AG04449 (cell line): Measurements from ENCODE around the gene RECQL5.

Experiments used
- CTCF ChIA-PET: fragments of 350-600 bp; formaldehyde crosslinking; extraction: SDS; loops from one replicate; lab custom pipeline; 2021; ENCODE audit warnings: antibody characterized with exemption; lab: Yijun Ruan, JAX
- POLR2A ChIA-PET: fragments of 400-600, 350-600 bp; formaldehyde crosslinking; extraction: SDS; loops from one replicate; lab custom pipeline; 2020; ENCODE audit warnings: antibody characterized with exemption, inconsistent platforms; lab: Yijun Ruan, JAX
- DNase-seq: peaks from one replicate; pipeline ENCODE4 v3.0.0-alpha.2; 2010; ENCODE audit warnings: low read depth, low spot score
- H3K4me3 ChIP-seq: 2 replicates; pipeline ENCODE4 v1.5.1; 2011; ENCODE audit warnings: low read depth, mild to moderate bottlenecking, control low read depth, low read length
- TF ChIP-seq, protein P1 (sequence below): IDR thresholded peaks from one replicate; pipeline ENCODE4 v1.5.1; 2011; ENCODE audit warnings: mild to moderate bottlenecking, moderate library complexity, low read length, control low read depth, inconsistent platforms; ENCODE audit not compliant: insufficient read depth; ENCODE audit errors: missing control alignments

RECQL5 gene

GRCh38 chr17:75652341-75652740, 14.6 kb downstream of the RECQL5 start:
- DNase-seq = no peak
- H3K4me3 ChIP-seq = no peak overlapping the region
- POLR2A ChIA-PET = interaction anchor here (1.7 kb wide), 1 partner anchor 19 kb away, joined by 7 read pairs; the partner anchor contains the start of gene SMIM5
- CTCF ChIA-PET = interaction anchor here (1.0 to 24.4 kb wide), 12 partner anchors 8 to 226 kb away, joined by 3 to 746 read pairs (median 7); partner anchors contain the start of genes RECQL5, SAP30BP and SMIM5
- TF ChIP-seq, protein P1, sequence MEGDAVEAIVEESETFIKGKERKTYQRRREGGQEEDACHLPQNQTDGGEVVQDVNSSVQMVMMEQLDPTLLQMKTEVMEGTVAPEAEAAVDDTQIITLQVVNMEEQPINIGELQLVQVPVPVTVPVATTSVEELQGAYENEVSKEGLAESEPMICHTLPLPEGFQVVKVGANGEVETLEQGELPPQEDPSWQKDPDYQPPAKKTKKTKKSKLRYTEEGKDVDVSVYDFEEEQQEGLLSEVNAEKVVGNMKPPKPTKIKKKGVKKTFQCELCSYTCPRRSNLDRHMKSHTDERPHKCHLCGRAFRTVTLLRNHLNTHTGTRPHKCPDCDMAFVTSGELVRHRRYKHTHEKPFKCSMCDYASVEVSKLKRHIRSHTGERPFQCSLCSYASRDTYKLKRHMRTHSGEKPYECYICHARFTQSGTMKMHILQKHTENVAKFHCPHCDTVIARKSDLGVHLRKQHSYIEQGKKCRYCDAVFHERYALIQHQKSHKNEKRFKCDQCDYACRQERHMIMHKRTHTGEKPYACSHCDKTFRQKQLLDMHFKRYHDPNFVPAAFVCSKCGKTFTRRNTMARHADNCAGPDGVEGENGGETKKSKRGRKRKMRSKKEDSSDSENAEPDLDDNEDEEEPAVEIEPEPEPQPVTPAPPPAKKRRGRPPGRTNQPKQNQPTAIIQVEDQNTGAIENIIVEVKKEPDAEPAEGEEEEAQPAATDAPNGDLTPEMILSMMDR = no peak

GRCh38 chr17:75650874-75651273, 16.1 kb downstream of the RECQL5 start:
- POLR2A ChIA-PET = no interaction called here
- no peak for DNase-seq
- TF ChIP-seq, protein P1 = no peak
- CTCF ChIA-PET = interaction anchor here (0.6 to 24.4 kb wide), 7 partner anchors 11 to 97 kb away, joined by 3 to 746 read pairs (median 8); partner anchors contain the start of genes RECQL5, SAP30BP and SMIM5
- H3K4me3 ChIP-seq = no peak overlapping the region

GRCh38 chr17:75649687-75650086, 17.3 kb downstream of the RECQL5 start:
- ChIA-PET POLR2A (no interaction called here), CTCF (interaction anchor here (0.7 to 24.4 kb wide), 5 partner anchors 9 to 98 kb away, joined by 3 to 746 read pairs (median 7); partner anchors contain the start of gene SMIM5)
- no peak overlapping the region for H3K4me3 ChIP-seq
- TF ChIP-seq, protein P1 = no peak
- DNase-seq = no peak

GRCh38 chr17:75647921-75648320, 19.0 kb downstream of the RECQL5 start:
- ChIA-PET POLR2A (no interaction called here), CTCF (interaction anchor here (0.9 to 26.7 kb wide), 4 partner anchors 5 to 222 kb away, joined by 3 to 746 read pairs (median 376); partner anchors contain the start of gene SMIM5)
- no peak overlapping the region for H3K4me3 ChIP-seq
- no peak for DNase-seq
- TF ChIP-seq, protein P1 = no peak

DNA sequence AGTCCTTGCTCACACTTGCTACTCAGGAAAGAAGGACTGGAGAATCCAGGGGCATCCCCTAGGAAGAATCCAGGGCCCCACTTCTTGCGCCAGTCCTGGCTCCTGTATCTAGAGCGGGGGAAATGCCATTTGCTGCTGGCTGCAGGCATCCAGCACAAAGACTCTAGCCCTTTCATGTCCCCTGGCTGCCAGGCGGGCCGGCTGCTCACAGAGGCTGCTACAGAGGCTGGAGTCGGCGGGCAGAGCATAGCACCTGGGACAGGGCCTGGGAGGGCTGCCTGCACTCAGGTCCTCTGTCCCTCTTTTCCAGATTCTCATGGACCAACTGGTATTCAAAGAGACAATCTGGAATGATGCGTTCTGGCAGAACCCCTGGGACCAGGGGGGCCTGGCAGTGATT, 19.9 kb downstream of the RECQL5 start:
- no peak overlapping the region for H3K4me3 ChIP-seq
- ChIA-PET CTCF (interaction anchor here (24.4 to 28.7 kb wide), 3 partner anchors 5 to 108 kb away, joined by 746 to 1427 read pairs (median 746); partner anchors contain the start of genes GALK1 and SMIM5), POLR2A (no interaction called here)
- TF ChIP-seq, protein P1 = no peak
- DNase-seq = no peak

GRCh38 chr17:75646638-75646992, 20.3 kb downstream of the RECQL5 start:
- no peak overlapping the region for H3K4me3 ChIP-seq
- TF ChIP-seq, protein P1 = no peak
- no peak for DNase-seq
- ChIA-PET CTCF (interaction anchor here (0.6 to 28.7 kb wide), 4 partner anchors 6 to 109 kb away, joined by 3 to 1427 read pairs (median 746); partner anchors contain the start of genes GALK1 and SMIM5), POLR2A (no interaction called here)
